GM19099 (cell line): ENCODE results near the gene TMEM237.

ENCODE experiments used
- POLR2A ChIP-seq: IDR thresholded peaks from 3 replicates; pipeline ENCODE4 v1.6.1; 2011; ENCODE audit warnings: low read depth; ENCODE audit not compliant: insufficient read length; ENCODE audit errors: extremely low read depth

TMEM237 gene, protein sequence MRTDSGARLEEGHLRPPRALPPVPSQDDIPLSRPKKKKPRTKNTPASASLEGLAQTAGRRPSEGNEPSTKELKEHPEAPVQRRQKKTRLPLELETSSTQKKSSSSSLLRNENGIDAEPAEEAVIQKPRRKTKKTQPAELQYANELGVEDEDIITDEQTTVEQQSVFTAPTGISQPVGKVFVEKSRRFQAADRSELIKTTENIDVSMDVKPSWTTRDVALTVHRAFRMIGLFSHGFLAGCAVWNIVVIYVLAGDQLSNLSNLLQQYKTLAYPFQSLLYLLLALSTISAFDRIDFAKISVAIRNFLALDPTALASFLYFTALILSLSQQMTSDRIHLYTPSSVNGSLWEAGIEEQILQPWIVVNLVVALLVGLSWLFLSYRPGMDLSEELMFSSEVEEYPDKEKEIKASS

DNA sequence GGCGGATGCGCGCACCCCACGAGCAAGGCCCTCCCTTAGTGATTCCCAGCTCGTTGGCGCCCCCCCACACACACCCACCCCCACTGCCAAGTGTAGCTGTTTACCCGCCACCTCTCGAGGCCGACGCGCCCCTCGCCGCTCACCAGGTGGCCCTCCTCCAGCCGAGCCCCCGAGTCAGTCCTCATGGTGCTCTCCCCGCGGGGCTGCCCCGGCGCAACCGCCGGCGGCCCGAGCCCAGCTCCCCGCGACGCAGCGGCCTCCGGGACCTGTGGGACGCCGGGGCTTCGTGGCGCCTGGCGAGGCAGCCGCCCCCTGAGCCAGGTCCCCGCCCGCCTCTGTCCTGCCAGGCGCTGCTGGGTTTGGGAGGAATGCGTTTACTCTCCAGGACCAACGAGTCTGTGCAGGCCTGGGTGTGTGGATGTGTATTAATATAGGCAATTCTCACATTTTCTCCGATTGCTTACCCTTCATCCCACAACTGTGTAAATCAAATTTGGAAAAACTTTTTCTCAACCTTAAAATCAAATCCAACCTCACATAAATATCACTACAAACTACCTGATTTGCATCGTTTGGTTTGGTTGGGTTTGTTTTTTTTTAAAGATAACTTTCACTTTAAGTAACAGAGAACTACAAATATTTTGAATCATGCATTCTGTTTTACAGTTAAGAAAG is at the start of gene TMEM237:
Gene TMEM237, minus strand, starts transcription at position 288 of the 675 bp plus-strand sequence. Its CDS starts 103 bp downstream, at position 185.
- no peak for TF ChIP-seq POLR2A

DNA sequence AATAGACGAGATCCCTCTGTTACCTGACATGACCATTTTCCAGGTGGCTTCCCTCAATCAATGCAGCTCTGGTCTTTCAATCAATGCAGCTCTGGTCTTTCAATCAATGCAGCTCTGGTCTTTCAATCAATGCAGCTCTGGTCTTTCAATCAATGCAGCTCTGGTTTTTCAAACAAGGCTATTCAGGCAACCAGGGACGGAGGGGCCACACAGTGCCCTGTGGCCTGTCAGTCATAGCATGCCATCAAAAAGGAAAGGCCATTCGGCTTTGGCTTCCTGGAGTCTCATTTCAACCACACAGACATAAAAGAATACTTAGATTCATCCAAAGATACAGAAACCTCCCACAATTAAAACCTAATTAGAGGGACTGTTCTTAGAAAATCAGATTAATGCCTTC is 41.9 kb upstream of the TMEM237 start:
- TF ChIP-seq POLR2A = no peak

DNA sequence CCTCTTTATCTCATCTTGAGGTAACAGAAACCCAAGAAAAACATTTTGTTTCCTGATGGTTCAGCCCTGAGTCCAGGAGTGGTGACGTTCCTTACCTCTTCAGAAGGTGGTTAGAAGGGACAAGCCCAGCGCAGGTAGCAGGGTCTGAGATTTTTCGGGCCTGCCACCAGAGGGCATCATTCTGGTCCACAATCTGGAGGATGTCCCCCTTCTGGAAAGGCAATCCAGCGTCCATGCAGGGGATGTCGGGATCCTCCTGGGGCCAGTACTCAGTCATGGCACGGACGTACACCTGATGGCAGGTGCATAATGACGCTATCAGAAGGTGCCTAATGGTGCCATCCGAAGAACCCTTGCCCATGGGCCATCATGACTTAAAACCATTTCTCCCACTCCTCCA is 37.4 kb upstream of the TMEM237 start:
- no peak for TF ChIP-seq POLR2A

DNA sequence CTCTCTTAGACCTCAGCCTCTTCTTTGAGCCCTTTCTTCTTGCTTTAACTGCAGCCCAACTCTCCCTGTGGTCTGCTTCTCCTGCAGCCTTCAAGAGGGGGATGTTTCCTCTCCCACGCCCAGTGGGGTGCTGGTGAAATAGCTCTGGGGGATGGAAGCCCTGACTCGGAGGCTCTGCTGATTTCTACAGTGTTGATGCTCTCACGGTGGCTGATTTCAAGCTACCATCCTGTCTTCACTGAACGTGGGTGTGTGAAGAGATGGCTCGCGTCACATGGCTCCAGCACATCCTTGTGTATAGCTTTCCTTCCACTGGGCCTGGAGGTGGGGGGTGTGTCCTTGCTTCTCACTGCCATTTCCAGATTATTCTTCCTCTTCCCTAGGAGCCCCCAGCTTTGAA is 35.1 kb upstream of the TMEM237 start:
- TF ChIP-seq POLR2A = no peak

DNA sequence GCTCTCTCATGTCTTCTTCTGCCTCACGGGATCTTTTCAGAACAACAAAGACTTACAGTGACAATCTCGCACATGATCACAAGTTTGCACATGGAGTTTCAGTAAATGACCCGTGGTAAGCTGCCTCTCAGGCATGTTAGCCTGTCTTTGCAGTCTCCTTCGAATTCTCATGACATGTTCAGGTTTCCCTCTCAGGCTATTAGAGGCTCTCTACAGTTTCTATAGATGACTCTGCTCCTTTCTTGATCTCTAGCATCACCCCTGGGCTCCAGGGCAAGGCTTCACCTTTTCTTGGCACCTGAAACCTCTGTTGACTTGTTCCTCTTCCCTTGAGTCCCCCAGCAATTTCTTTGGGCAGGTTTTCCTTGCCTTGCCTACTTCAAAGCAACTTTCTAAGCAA is 32.2 kb upstream of the TMEM237 start:
- TF ChIP-seq POLR2A = no peak

DNA sequence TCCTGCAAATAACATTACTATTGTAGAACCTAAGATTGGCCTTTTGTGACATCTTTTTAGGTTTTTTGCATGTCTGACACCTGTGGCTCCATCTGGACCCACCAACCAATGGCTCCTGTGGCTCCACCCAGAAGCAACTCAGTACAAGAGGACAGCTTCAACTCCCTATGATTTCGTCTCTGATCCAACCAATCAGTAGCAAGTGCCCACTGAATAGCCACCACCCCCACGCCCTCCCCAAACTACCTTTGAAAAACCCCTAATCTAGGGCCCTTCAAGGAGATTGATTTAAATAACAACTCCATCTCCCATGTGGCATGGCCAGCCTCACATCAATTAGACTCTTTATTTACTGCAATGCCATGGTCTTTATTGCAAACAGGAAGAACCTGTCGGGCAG is 31.5 kb upstream of the TMEM237 start:
- TF ChIP-seq POLR2A = no peak

DNA sequence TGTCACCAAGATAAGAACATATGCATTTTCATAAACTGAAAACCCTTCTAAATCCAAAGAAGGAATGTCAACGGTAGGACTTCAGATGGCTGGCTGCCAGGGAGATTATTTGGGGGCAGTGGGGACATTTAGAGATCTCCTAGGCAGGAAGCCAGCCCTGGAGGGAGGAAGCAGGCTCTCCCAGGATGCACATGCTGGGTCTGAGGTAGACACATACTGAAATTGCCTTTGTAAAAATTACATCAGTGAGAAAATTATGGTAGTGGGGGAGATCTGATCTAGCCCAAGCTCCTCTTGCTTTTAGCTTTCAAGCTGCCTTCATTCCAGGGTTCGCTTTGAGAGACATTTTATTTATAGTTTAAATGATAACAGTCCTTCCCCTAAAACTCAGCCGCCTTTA is 31.0 kb upstream of the TMEM237 start:
- TF ChIP-seq POLR2A = no peak

DNA sequence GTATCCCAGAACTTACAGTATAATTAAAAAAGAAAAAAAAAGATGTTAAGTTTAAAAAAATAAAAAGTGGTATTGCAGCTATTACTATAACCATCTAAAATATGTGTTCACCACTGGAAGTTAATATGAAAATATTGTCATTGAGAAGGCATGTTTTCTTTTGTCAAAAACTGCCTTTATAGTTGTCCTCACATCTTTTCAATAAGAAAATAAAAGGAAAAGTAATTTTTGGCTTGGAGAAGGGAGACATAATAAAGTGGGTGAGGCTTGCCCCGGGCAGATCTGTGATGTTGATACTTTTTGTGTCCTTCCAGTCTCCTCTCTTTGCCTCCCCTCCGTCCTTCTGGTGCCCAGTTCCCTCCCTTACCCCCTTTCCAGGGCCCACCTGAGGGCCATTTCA is 30.2 kb upstream of the TMEM237 start:
- TF ChIP-seq POLR2A = no peak

DNA sequence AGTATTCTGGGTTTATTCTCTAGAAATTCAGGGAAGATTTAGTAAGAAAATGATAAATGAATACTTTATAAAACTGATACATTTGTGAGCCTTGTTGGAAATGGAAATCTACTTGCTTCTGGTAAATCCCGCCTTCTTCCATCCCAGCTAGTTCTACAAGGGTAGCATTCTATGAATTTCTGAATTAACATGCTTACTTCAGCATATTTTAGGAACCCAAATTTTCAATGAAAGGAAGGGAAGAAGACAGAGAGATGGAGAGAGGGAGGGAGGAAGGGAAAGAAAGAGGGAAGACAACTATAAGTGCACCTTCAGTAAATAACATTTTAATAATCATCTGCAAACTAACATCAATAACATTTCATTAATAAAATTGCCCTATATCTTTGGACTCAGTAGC is 26.6 kb upstream of the TMEM237 start:
- no peak for TF ChIP-seq POLR2A

DNA sequence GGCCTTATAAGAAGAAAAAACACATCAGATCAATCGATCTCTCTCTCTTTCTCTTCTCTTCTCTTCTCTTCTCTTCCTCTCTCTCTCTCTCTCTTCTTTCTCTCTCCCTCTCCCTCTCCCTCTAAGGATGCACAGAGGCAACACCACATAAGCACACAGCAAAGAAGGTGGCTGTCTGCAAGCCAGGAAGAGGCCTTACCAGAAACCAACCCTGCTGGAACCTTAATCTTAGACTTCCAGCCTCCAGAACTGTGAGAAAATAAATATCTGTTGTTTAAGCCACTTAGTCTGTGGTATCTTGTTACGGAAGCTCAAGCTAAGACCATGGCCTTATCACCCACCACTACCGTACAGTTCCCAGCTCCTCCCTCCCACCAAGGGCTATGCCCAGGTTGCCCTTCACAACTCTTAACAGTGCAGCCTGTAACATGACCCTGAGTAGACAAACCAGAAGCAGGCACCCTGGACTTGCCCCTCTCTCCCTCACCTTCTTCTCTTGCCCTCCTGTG is 25.2 kb upstream of the TMEM237 start:
- no peak for TF ChIP-seq POLR2A

DNA sequence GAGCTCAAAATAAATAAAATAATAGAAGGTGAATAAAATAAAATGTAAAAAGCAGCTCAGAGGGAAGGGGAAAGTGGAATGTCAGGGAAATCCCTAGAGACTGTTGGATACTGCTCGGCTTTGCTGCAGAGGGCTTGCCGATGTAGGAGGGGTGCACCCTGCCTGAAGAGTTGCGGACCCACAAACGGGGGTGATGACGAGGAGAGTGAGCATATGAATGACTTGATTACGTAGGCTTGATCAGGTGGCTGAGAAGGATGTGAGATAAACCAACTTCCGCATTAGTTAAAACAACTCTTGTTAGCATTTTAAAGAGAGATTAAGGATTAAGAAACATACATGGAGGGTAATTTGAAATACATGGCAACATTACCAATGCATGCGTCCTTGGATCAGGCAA is 21.0 kb upstream of the TMEM237 start:
- no peak for TF ChIP-seq POLR2A

DNA sequence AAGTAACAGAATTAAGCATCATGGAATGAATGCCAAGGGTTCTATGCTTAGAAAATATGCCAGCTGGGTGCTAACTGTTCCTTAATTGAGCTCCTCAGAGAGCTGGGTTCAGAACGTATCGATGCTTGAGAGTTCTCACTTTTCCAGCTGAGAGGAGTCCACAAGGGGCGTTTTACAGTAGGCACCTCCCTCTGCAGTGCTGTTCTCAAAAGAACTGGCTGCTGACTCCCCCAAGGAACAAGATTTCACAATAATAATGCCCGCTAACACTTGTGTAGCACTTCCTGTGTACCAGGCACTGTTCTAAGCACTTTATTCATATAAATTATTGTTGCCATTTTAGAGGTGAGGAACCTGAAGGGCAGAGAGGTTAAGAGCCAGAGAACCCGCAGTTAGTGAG is 18.1 kb upstream of the TMEM237 start:
- no peak for TF ChIP-seq POLR2A

DNA sequence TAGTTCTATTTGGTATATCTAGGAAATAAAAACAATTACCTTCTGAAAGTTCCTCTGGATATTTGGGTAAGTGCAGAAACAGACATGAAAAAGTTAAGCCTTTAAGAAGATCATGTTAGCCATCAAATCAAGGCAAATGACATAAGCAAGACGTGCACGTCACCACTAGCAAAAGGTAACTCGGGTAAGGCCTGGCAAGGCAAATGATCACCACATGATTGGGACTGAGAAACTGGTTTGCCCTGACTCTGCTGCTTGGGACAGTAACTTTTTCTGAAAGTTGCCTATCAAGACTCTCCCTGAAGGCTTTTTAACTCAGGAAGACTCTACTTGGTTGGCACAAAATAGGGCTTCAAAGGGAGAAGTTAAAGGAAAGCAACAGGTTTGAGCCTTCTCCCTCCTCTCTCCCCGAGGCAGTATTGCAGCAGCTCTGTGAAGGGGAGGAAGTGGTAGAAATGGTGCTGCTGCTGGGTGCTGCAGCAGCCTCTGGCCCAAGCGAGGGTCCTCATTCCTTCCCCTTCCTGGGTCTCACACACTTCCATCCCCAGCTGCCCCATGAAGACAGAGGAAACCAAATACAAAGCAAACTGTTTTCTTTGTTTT is 17.1 kb upstream of the TMEM237 start:
- no peak for TF ChIP-seq POLR2A

DNA sequence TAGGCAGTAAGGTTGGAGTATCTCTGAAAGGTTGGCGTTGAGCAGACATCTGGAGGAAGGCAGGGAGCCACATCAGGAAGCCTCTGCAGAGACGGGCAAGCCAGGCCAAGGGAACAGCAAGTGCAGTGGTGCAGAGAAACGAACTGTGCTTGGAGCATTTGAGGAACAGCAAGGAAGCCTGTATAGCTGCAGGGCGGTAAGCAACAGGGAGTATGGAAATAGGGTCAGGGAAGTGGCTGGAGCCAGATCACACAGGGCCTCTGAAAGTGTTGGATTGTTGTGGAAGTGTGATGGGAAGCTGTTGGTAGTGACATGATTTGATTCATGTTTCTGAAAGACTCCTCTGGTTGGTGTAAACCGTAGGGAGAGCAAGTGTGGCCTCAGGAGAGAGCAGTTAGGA is 13.4 kb upstream of the TMEM237 start:
- no peak for TF ChIP-seq POLR2A

DNA sequence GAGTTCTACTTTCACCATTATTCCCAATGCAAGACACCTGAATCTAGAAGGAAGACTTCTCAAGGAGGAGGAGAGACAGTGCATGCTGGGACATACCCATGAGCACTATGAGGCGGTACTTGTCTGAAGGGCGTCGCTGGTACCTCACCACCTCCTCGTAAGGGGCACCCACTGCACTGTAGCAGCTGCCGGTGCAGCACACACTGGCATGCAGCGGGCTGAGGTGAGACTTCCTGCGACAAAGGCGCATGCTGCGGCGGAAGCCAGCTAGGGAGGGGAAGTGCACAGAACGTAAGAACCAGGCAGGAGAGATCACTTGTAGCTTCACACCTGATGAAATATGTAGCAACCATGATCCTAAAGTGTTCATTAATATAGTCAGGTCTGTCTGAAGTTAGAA is 12.8 kb upstream of the TMEM237 start:
- TF ChIP-seq POLR2A = no peak

DNA sequence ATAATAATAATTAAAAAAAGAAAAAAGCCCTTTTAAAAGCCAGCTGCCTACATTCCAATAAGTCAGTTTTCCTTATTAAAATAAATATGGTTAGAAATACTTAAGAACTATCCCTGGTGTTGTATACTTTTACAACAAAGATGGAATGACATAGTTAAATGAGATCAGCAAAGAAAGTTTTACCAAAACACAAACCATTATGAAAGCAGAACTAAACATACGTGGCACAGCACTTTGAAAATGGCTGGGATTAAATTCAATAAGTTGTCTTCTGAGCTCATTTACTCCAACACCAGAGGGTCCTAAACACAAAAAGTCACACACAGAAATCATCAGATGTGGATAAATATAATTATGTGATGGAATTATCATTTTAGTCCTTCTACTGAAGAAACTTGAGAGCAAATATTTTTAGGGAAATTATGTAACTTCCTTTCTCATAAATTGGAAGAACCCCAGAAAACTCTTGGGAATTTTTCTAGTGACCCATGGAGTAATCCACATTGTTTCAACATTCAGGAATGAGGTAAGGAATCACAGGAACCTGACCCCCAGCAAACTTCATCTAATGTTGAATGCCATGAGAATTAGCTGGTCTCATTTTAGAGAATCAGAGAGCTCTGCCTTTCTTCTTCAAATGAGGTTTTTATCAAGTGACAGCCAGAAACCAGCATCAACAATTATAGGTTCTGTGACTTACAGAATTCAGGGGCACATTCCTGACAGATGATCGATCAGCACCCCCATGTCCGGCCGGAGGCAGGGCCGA is 11.5 kb upstream of the TMEM237 start:
- no peak for TF ChIP-seq POLR2A

DNA sequence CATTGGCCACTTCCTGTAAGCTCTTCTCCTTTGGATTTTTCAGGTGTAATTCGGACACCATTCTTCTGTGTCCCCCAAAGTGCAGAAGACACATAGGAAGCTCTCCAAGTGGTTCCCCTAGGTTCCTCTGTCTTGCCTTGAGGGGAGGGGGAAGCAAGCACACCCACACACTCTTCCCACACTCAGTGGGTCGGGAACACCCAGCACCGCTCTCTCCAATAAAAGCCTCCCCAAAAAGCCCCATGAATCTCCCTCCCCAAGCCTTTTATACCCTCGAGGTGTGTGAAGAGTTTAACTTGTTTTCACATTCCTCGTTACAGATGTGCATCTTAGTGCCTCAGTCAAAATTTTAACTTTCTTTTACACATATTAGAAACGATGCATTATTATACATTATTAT is 9.9 kb upstream of the TMEM237 start:
- TF ChIP-seq POLR2A = no peak
